Prostate gland (tissue), 2 donors: ENCODE measurements around the gene MICU1.

Experiments used
- CTCF ChIP-seq, 4 experiments: fragments of 200-600 bp in 2 of 4; fragments of 450-650 bp in 2 of 4; sonication (generic) in 2 of 4; IDR thresholded peaks; 1 replicate in 3 of 4; 2 replicates in 1 of 4; pipeline ENCODE4 v1.5.1; 2016 to 2019; ENCODE audit warnings: antibody characterized with exemption in 4 of 4, mild to moderate bottlenecking in 2 of 4, moderate library complexity in 2 of 4
- POLR2A ChIP-seq: fragments of 450-650 bp; IDR thresholded peaks from one replicate; pipeline ENCODE4 v1.6.1; 2016; ENCODE audit warnings: antibody characterized with exemption, mild to moderate bottlenecking
- POLR2AphosphoS5 ChIP-seq: sonication (generic); formaldehyde crosslinking; IDR thresholded peaks from one replicate; pipeline ENCODE4 v1.6.1; 2017; ENCODE audit warnings: antibody characterized with exemption

GRCh38 chr10:72322280-72323058, 303.4 kb downstream of the MICU1 start:
- TF ChIP-seq CTCF (IDR thresholded peaks at IDR 0.05) (no peak), POLR2A (no peak), POLR2AphosphoS5 (peak; percentile 50)
